Colonic mucosa (tissue), 4 donors: ENCODE data around the gene ZNF668. TPM values are rescaled to one million over a fixed set of nuclear protein-coding genes. Genes with fewer than 3 reads are reported as not detected.
A peak's percentile ranks its signal among the peaks of the same experiment; 100 is the strongest.

ENCODE experiments used
- DNase-seq: peaks from one replicate; pipeline ENCODE4 v3.0.0-alpha.2; 2020
- H3K27ac ChIP-seq: fragments of 200-600 bp; one replicate; pipeline ENCODE4 v1.8.0; 2021
- H3K27me3 ChIP-seq: fragments of 200-600 bp; one replicate; pipeline ENCODE4 v1.8.0; 2021
- H3K36me3 ChIP-seq: fragments of 200-600 bp; one replicate; pipeline ENCODE4 v1.8.0; 2021
- H3K4me1 ChIP-seq: fragments of 200-600 bp; one replicate; pipeline ENCODE4 v1.8.0; 2021; ENCODE audit warnings: mild to moderate bottlenecking
- H3K4me3 ChIP-seq: fragments of 200-600 bp; one replicate; pipeline ENCODE4 v1.8.0; 2021
- H3K9ac ChIP-seq, 2 donors: one replicate each; pipeline ENCODE4 v1.7.0; 2013; ENCODE audit warnings: control low read depth in 2 of 2, low read depth in 2 of 2, low read length in 2 of 2
- H3K9me3 ChIP-seq: fragments of 200-600 bp; one replicate; pipeline ENCODE4 v1.8.0; 2021
- intact Hi-C: fragments of 100-400 bp; cut with DNase I; formaldehyde crosslinking; loops from one replicate; pipeline ENCODE4 v1.14.1; 2022
- total RNA-seq, 2 donors: library from RNA; stranded (reverse); fragmentation: NEBNext Ultra II Directional in 1 of 2; extraction: Animal tissue kit (Norgen Biotek cat#: 25700) in 1 of 2; gene quantifications; one replicate each; pipeline ENCODE4 v1.2.1, GENCODE V29; 2021
- TF ChIP-seq, protein P1 (sequence below): fragments of 200-600 bp; IDR thresholded peaks from one replicate; pipeline ENCODE4 v1.8.0; 2022; ENCODE audit warnings: antibody characterized with exemption, mild to moderate bottlenecking
- donor health status: healthy.
- donor health status: DM: no; HTN: no; CAD: no.
- donor health status: DM: no; HTN: no; CAD: no.

The ZNF668 gene
- total RNA-seq, 2 donors from 2014 or later, result 7.8 to 12.8 TPM

DNA sequence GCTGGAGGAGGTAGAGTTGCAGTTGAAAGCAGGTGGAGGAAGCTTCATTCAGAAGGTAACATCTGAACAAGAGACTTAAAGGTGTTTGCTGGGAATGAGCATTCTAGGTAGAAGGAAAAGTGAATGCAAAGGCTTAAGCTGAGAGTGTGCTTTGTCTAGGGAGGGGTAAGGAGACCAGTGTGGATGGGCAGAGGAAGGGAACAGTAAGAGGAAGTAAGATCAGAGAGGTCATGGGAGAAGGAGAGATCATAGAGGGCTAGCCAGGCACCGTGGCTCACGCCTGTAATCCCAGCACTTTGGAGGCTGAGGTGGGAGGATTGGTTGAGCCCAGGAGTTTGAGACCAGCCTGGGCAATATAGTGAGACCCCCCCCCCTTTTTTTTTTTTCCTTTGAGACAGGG lies 37.3 kb downstream of the ZNF668 start:
- Histone ChIP-seq H3K9ac (no peak overlapping the region), H3K4me1 (peaks cover 5% of the 10 kb centered on the region), H3K36me3 (no peaks in the 10 kb centered on the region), H3K9me3 (no peaks in the 10 kb centered on the region), H3K4me3 (no peak overlapping the region), H3K27me3 (no peaks in the 10 kb centered on the region), H3K27ac (no peak overlapping the region)
- no peak for DNase-seq
- intact Hi-C loops, result no loop called here
- TF ChIP-seq, protein P1, sequence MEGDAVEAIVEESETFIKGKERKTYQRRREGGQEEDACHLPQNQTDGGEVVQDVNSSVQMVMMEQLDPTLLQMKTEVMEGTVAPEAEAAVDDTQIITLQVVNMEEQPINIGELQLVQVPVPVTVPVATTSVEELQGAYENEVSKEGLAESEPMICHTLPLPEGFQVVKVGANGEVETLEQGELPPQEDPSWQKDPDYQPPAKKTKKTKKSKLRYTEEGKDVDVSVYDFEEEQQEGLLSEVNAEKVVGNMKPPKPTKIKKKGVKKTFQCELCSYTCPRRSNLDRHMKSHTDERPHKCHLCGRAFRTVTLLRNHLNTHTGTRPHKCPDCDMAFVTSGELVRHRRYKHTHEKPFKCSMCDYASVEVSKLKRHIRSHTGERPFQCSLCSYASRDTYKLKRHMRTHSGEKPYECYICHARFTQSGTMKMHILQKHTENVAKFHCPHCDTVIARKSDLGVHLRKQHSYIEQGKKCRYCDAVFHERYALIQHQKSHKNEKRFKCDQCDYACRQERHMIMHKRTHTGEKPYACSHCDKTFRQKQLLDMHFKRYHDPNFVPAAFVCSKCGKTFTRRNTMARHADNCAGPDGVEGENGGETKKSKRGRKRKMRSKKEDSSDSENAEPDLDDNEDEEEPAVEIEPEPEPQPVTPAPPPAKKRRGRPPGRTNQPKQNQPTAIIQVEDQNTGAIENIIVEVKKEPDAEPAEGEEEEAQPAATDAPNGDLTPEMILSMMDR, result no peak

DNA sequence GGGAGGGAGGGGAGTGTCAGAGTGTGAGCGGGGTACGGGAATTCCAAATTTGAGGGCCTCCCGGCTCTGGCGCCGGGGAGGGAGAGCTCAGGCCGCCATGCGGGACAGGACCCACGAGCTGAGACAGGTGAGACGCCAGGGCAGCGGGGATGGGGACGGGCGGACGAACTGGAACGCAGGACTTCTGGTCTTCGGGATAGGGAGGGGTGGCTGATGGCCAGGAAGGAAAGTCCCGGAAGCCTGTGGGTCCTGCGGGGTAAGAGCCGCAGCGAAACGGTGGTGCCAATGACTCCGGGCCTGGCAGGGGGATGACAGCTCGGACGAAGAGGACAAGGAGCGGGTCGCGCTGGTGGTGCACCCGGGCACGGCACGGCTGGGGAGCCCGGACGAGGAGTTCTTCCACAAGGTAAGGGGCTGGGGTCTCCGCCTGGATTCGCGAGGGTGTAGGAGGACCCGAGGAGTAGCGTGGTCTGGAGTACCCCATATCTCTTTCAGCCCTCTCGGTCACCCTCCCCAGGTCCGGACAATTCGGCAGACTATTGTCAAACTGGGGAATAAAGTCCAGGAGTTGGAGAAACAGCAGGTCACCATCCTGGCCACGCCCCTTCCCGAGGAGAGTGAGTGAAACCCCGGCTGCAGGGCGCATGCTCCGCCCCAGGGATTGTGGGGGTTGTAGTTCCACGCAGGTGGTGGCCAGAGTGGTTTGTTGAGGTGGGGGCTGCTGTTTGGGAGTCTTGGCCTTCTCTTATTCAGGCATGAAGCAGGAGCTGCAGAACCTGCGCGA lies 40.1 kb downstream of the ZNF668 start:
- H3K27ac ChIP-seq, result peak overlapping the region; percentile 85
- no peaks in the 10 kb centered on the region for H3K27me3 ChIP-seq
- TF ChIP-seq, protein P1, result no peak
- no peaks in the 10 kb centered on the region for H3K36me3 ChIP-seq
- peaks cover 5% of the 10 kb centered on the region for H3K4me1 ChIP-seq
- H3K9ac ChIP-seq, result peak overlapping the region; percentile 94 to 95
- intact Hi-C loops, result no loop called here
- DNase-seq, result peak; percentile 95
- H3K4me3 ChIP-seq, result peak overlapping the region; percentile 89
- H3K9me3 ChIP-seq, result no peaks in the 10 kb centered on the region

DNA sequence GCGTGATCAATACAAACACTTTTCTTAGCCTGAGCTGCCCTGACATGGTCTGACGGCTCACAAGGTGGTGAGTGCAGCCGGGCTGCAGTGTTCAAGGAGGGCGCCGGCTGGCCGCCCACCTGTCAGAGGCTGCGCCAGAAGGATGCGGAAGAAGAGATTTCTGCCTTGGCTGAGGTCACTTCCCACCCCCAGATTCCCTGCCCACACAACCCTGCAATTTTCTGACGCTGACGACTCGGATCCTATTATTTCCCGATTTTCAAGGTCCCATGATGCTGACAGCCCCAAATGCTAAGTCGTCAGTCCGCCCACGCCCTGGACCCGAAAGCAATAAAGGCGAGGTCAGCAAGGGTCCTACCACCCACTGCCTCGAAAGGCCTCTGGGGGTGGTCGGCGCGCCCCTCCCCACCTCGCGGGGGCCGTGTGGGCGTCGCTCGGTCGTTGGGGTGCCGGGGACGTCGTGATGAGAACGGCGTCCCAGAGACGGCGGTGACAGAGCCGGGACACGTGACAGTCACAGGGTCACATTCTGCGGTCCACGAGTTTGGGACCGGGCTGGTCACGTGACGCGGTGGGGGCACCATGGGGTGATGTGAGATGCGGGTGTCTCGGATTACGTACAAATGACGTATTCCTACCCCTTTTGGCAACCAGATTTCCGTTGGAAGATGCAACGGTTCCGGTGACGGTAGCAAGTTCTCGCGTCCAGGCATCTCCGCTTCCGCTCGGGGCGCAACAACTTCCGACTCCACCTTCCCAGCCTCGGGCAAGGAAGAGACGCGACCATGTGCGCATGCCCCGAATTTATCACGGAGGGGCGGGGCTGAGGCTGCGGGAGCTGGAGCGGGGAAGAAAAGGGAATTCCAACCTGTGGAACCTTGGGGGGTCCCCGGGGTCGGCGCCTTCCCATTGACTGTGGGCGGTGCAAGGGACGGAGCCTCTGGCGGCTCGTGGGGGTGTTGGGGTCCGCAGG lies 41.0 kb downstream of the ZNF668 start, which contains the start of gene STX4:
TSS of gene STX4 (plus strand) at position 823 of the 973 bp plus-strand sequence. CDS start 248 bp downstream, outside the sequence.
- Histone ChIP-seq H3K9me3 (no peaks in the 10 kb centered on the region), H3K36me3 (no peaks in the 10 kb centered on the region), H3K9ac (peak within 1 kb of the TSS; percentile 94 to 95), H3K4me3 (peak within 1 kb of the TSS; percentile 89), H3K27me3 (no peaks in the 10 kb centered on the region), H3K27ac (peak within 1 kb of the TSS; percentile 85), H3K4me1 (peaks cover 5% of the 10 kb centered on the region)
- TF ChIP-seq, protein P1, result no peak
- intact Hi-C loops, result no loop called here
- peak; percentile 99 for DNase-seq

DNA sequence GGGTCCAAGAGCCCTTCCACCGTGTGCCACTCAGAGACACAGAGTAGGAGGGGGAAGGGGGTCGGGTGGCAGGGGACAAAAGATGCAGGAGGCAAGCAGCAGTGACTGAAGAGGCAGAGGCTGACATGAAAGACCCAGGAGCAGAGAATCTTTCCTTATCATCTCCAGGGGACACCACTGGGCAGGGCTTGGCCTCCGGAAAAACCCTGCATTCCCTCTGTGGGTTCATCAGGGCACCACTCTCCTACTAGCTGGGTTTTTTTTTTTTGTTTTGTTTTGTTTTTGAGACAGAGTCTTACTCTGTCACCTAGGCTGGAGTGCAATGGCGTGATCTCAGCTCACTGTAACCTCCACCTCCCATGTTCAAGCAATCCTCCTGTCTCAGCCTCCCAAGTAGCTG lies 42.8 kb downstream of the ZNF668 start:
- DNase-seq, result no peak
- no peak overlapping the region for H3K9ac ChIP-seq
- no peaks in the 10 kb centered on the region for H3K27me3 ChIP-seq
- no peaks in the 10 kb centered on the region for H3K9me3 ChIP-seq
- no peak overlapping the region for H3K27ac ChIP-seq
- no peaks in the 10 kb centered on the region for H3K36me3 ChIP-seq
- intact Hi-C loops, result no loop called here
- H3K4me3 ChIP-seq, result no peak overlapping the region
- peaks cover 5% of the 10 kb centered on the region for H3K4me1 ChIP-seq
- TF ChIP-seq, protein P1, result no peak

DNA sequence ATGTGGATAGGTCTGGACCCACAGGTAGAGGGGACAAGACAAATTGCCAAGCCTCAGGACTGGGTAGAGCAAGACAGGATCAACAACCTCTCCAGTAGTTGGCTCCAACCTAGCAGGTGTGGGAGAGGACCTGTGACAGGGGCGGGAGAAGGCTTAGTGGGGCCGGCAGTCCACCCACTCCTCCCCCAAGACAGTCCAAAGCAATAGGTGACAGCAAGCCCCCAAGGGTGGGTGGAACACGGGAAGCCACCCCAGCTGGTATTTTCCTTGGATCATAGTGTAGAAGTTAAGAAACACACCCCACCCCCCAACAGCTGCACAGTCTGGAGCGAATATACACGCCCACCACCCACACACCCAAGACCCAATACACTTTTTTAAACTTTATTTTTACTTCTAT lies 44.8 kb downstream of the ZNF668 start:
- intact Hi-C loops, result no loop called here
- no peaks in the 10 kb centered on the region for H3K9me3 ChIP-seq
- H3K4me1 ChIP-seq, result peaks cover under 1% of the 10 kb centered on the region
- H3K27ac ChIP-seq, result no peak overlapping the region
- TF ChIP-seq, protein P1, result no peak
- no peak overlapping the region for H3K9ac ChIP-seq
- DNase-seq, result no peak
- no peaks in the 10 kb centered on the region for H3K36me3 ChIP-seq
- H3K4me3 ChIP-seq, result no peak overlapping the region
- no peaks in the 10 kb centered on the region for H3K27me3 ChIP-seq
